Natural killer cell (primary cell): Measurements from ENCODE around the gene PRKG1. TPM values are rescaled to one million over a fixed set of nuclear protein-coding genes. Genes with fewer than 3 reads are reported as not detected.

ENCODE experiments used
- ATAC-seq, 3 donors: fragments of 150-1000 bp in 2 of 3; fragments of 200-7000 bp in 1 of 3; cut with Tn5 transposase; 1 replicate in 1 of 3; 2 replicates in 2 of 3; pipeline ENCODE4 v1.10.0; 2021; ENCODE audit warnings: mild to moderate bottlenecking in 2 of 3, moderate library complexity in 2 of 3
- DNase-seq, 2 donors: peaks; one replicate each; pipeline versions ENCODE4 v3.0.0 to v3.0.0-alpha.2; 2013 to 2021; ENCODE audit warnings: mixed read lengths in 1 of 2
- H3K27ac ChIP-seq: one replicate; pipeline ENCODE4 v1.5.1; 2013; ENCODE audit warnings: mild to moderate bottlenecking, low read length
- H3K27me3 ChIP-seq: one replicate; pipeline ENCODE4 v1.6.1; 2013; ENCODE audit warnings: low read length; ENCODE audit not compliant: control insufficient read depth, insufficient read depth
- H3K36me3 ChIP-seq: one replicate; pipeline ENCODE4 v1.6.1; 2013; ENCODE audit warnings: low read length; ENCODE audit not compliant: control insufficient read depth, insufficient read depth
- H3K4me1 ChIP-seq: one replicate; pipeline ENCODE4 v1.6.1; 2013; ENCODE audit warnings: low read length; ENCODE audit not compliant: control insufficient read depth, insufficient read depth
- H3K4me3 ChIP-seq: one replicate; pipeline ENCODE4 v1.5.1; 2013; ENCODE audit warnings: low read length
- H3K9me3 ChIP-seq: one replicate; pipeline ENCODE4 v1.6.1; 2013; ENCODE audit warnings: low read length; ENCODE audit not compliant: control insufficient read depth, insufficient read depth
- H3K27ac Mint-ChIP-seq, 2 donors: one replicate each; pipeline ENCODE4 v1.8.0; 2022; ENCODE audit warnings: mild to moderate bottlenecking in 2 of 2, mixed read lengths in 2 of 2, moderate library complexity in 1 of 2
- H3K27me3 Mint-ChIP-seq, 2 donors: one replicate each; pipeline ENCODE4 v1.8.0; 2022; ENCODE audit warnings: low read depth in 2 of 2, mixed read lengths in 2 of 2
- H3K36me3 Mint-ChIP-seq: one replicate; pipeline ENCODE4 v1.8.0; 2022; ENCODE audit warnings: mixed read lengths
- H3K4me1 Mint-ChIP-seq, 2 donors: one replicate each; pipeline ENCODE4 v1.8.0; 2022; ENCODE audit warnings: mixed read lengths in 2 of 2
- H3K4me3 Mint-ChIP-seq: one replicate; pipeline ENCODE4 v1.8.0; 2022; ENCODE audit warnings: mild to moderate bottlenecking, moderate library complexity, mixed read lengths
- H3K9me3 Mint-ChIP-seq, 2 donors: one replicate each; pipeline ENCODE4 v1.8.0; 2022; ENCODE audit warnings: mixed read lengths in 2 of 2
- CTCF ChIP-seq: fragments of 200-600 bp; IDR thresholded peaks from one replicate; pipeline ENCODE4 v1.8.0; 2022; ENCODE audit warnings: antibody characterized with exemption
- WGBS: methylation state at CpG from one replicate; pipeline ENCODE4 v1.1.7; 2013; ENCODE audit warnings: missing lambda C conversion rate; ENCODE audit not compliant: insufficient coverage; 5-methylcytosine and 5-hydroxymethylcytosine counted together
- intact Hi-C: fragments of 100-400 bp; cut with micrococcal nuclease; formaldehyde crosslinking; loops from one replicate; pipeline ENCODE4 v1.14.2; 2022
- total RNA-seq, 4 donors: library from RNA; stranded (reverse); fragments of 120-200 nt in 1 of 4; gene quantifications; one replicate each; pipeline versions ENCODE4 v1.2.3 to v1.2.4, GENCODE V29; 2013 to 2022

The PRKG1 gene
- total RNA-seq, 3 donors from 2014 or later (not counting 1 experiment from before 2014, with no cell fraction given) = 0.23 to 0.41 (median 0.35) TPM

- ATAC-seq = no peak
- Histone ChIP-seq H3K27me3 (no peaks in the 10 kb centered on the region), H3K9me3 (no peaks in the 10 kb centered on the region), H3K27ac (no peak overlapping the region), H3K36me3 (no peaks in the 10 kb centered on the region), H3K4me1 (no peaks in the 10 kb centered on the region), H3K4me3 (no peak overlapping the region)
- H3K27me3 Mint-ChIP-seq = no peaks in the 10 kb centered on the region
- no CpG with 5 or more reads among the region's 3 CpGs for WGBS
- no peaks in the 10 kb centered on the region for H3K4me1 Mint-ChIP-seq
- H3K27ac Mint-ChIP-seq = no peak overlapping the region
- DNase-seq = no peak
- intact Hi-C loops = no loop called here
- no peak for TF ChIP-seq CTCF
- H3K4me3 Mint-ChIP-seq = no peak overlapping the region
- H3K36me3 Mint-ChIP-seq = no peaks in the 10 kb centered on the region
- H3K9me3 Mint-ChIP-seq = peaks cover 3 to 6% of the 10 kb centered on the region in 2 donors
These were observed 522.4 kb downstream of the PRKG1 start for GRCh38 chr10:51596695-51597094.

GRCh38 chr10:51599647-51600046, 525.4 kb downstream of the PRKG1 start:
- peaks cover 3 to 4% of the 10 kb centered on the region in 2 donors for H3K9me3 Mint-ChIP-seq
- intact Hi-C loops = no loop called here
- no peaks in the 10 kb centered on the region for H3K27me3 Mint-ChIP-seq
- H3K4me1 Mint-ChIP-seq = no peaks in the 10 kb centered on the region
- no CpG with 5 or more reads among the region's 1 CpG for WGBS
- Histone ChIP-seq H3K4me3 (no peak overlapping the region), H3K27ac (no peak overlapping the region), H3K36me3 (no peaks in the 10 kb centered on the region), H3K9me3 (no peaks in the 10 kb centered on the region), H3K27me3 (no peaks in the 10 kb centered on the region), H3K4me1 (no peaks in the 10 kb centered on the region)
- H3K4me3 Mint-ChIP-seq = no peak overlapping the region
- no peak for DNase-seq
- TF ChIP-seq CTCF = no peak
- ATAC-seq = no peak
- no peak overlapping the region for H3K27ac Mint-ChIP-seq
- no peaks in the 10 kb centered on the region for H3K36me3 Mint-ChIP-seq

- DNase-seq (no peak), ATAC-seq (no peak)
- H3K4me3 ChIP-seq = no peak overlapping the region
- Mint-ChIP-seq H3K9me3 (peaks cover 3 to 4% of the 10 kb centered on the region in 2 donors), H3K27ac (no peak overlapping the region), H3K4me3 (no peak overlapping the region), H3K27me3 (no peaks in the 10 kb centered on the region), H3K4me1 (no peaks in the 10 kb centered on the region), H3K36me3 (no peaks in the 10 kb centered on the region)
- H3K9me3 ChIP-seq = no peaks in the 10 kb centered on the region
- TF ChIP-seq CTCF = no peak
- H3K27me3 ChIP-seq = no peaks in the 10 kb centered on the region
- intact Hi-C loops = no loop called here
- H3K27ac ChIP-seq = no peak overlapping the region
- H3K4me1 ChIP-seq = no peaks in the 10 kb centered on the region
- no peaks in the 10 kb centered on the region for H3K36me3 ChIP-seq
- WGBS = 91% methylated on average over 3 of the region's 5 CpGs
These were observed 528.0 kb downstream of the PRKG1 start for GRCh38 chr10:51602326-51602725.

GRCh38 chr10:51604579-51604978, 530.3 kb downstream of the PRKG1 start:
- no peaks in the 10 kb centered on the region for H3K9me3 ChIP-seq
- H3K9me3 Mint-ChIP-seq = peaks cover 0 to 4% of the 10 kb centered on the region in 2 donors
- H3K27ac Mint-ChIP-seq = no peak overlapping the region
- no peak overlapping the region for H3K4me3 Mint-ChIP-seq
- H3K36me3 ChIP-seq = no peaks in the 10 kb centered on the region
- intact Hi-C loops = no loop called here
- ATAC-seq (no peak), DNase-seq (no peak)
- H3K36me3 Mint-ChIP-seq = no peaks in the 10 kb centered on the region
- no peak overlapping the region for H3K27ac ChIP-seq
- WGBS = 80% methylated on average over 5 of the region's 5 CpGs
- H3K27me3 Mint-ChIP-seq = no peaks in the 10 kb centered on the region
- H3K4me3 ChIP-seq = no peak overlapping the region
- H3K27me3 ChIP-seq = no peaks in the 10 kb centered on the region
- no peaks in the 10 kb centered on the region for H3K4me1 ChIP-seq
- TF ChIP-seq CTCF = no peak
- no peaks in the 10 kb centered on the region for H3K4me1 Mint-ChIP-seq
